Bronchial epithelial cell (primary cell): ENCODE results near the gene LOXL3. TPM values are rescaled to one million over a fixed set of nuclear protein-coding genes. Genes with fewer than 3 reads are reported as not detected.

Source experiments
- DNase-seq: peaks from one replicate; pipeline ENCODE4 v3.0.0-alpha.2; 2010; ENCODE audit warnings: low read depth
- FAIRE-seq: peaks from 2 replicates; lab custom pipeline; 2011; peaks lifted over from hg19 to GRCh38; lab: Jason Lieb, UNC
- H3K27me3 ChIP-seq: 2 replicates; pipeline ENCODE4 v1.5.1; 2011; ENCODE audit warnings: low read length; ENCODE audit not compliant: control insufficient read depth, insufficient read depth
- H3K36me3 ChIP-seq: 2 replicates; pipeline ENCODE4 v1.5.1; 2011; ENCODE audit warnings: low read length; ENCODE audit not compliant: control insufficient read depth, insufficient read depth
- H3K4me3 ChIP-seq: 2 replicates; pipeline ENCODE4 v1.5.1; 2011; ENCODE audit warnings: mild to moderate bottlenecking, low read depth, low read length, control low read depth
- CTCF ChIP-seq: IDR thresholded peaks from 2 replicates; pipeline ENCODE4 v1.5.1; 2011; ENCODE audit warnings: mild to moderate bottlenecking, moderate library complexity, low read length, control low read depth, inconsistent platforms; ENCODE audit not compliant: insufficient read depth, severe bottlenecking
- total RNA-seq: library from RNA; depleted of rRNA; stranded (reverse); fragments of >200 nt; gene quantifications from 2 replicates; pipeline ENCODE4 v1.2.1, GENCODE V29; 2014

LOXL3 gene
- total RNA-seq, 1 donor from 2014 or later: 0.53 TPM

GRCh38 chr2:74551530-74551929, 2.2 kb downstream of the LOXL3 start:
- Histone ChIP-seq H3K27me3 (no peaks in the 10 kb centered on the region), H3K36me3 (no peaks in the 10 kb centered on the region), H3K4me3 (no peak overlapping the region)
- TF ChIP-seq CTCF: no peak
- DNase-seq (no peak), FAIRE-seq (no peak)

GRCh38 chr2:74550231-74550630, 3.5 kb downstream of the LOXL3 start:
- H3K27me3 ChIP-seq: no peaks in the 10 kb centered on the region
- no peak for TF ChIP-seq CTCF
- DNase-seq (no peak), FAIRE-seq (no peak)
- no peak overlapping the region for H3K4me3 ChIP-seq
- H3K36me3 ChIP-seq: no peaks in the 10 kb centered on the region

GRCh38 chr2:74548900-74549826, 4.6 kb downstream of the LOXL3 start:
- peak; percentile 40 for DNase-seq
- TF ChIP-seq CTCF: no peak
- Histone ChIP-seq H3K4me3 (peak overlapping the region; percentile 52), H3K27me3 (no peaks in the 10 kb centered on the region), H3K36me3 (no peaks in the 10 kb centered on the region)
- FAIRE-seq: no peak

- DNase-seq (no peak), FAIRE-seq (no peak)
- TF ChIP-seq CTCF: no peak
- H3K36me3 ChIP-seq: no peaks in the 10 kb centered on the region
- H3K27me3 ChIP-seq: no peaks in the 10 kb centered on the region
- H3K4me3 ChIP-seq: peak overlapping the region; percentile 52
These were observed 5.3 kb downstream of the LOXL3 start for GRCh38 chr2:74548285-74548899.

- no peak for DNase-seq
- Histone ChIP-seq H3K36me3 (no peaks in the 10 kb centered on the region), H3K4me3 (no peak overlapping the region), H3K27me3 (no peaks in the 10 kb centered on the region)
- no peak for TF ChIP-seq CTCF
- FAIRE-seq: no peak
These were observed 7.7 kb downstream of the LOXL3 start for GRCh38 chr2:74546004-74546403.
